AG08396 (cell line): Measurements from ENCODE around the gene EHMT1.
"Not testable (repeated sequence)": the region's sequence is repeated elsewhere in the genome, so short reads cannot be mapped to it uniquely, and the experiment has no call there.

Experiments used
- DNase-seq: peaks from one replicate; pipeline ENCODE4 v3.0.0; 2012; ENCODE audit warnings: low spot score, mixed read lengths

The EHMT1 gene

DNA sequence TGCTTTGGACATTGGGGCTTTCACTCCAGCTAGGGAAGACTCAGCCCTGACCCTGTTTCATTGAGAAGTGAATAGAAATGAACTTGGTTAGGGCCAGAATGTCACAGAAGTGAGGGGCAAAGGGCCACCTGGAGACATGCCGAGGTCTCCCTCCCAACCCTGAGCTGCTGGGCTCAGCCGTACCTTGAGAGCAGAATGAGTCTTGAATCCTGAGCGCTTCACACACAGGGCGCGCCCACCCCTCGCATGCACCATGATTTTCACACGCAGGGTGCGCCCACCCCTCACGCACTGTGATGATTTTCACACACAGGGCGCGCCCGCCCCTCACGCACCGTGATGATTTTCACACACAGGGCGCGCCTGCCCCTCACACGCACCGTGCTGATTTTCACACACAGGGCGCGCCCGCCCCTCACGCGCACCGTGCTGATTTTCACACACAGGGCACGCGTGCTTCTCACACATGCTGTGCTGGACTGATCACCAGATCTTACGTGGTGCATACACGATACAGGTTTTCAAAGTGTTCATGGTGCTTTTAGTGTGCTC lies 99.0 kb downstream of the EHMT1 start:
- no peak for DNase-seq

DNA sequence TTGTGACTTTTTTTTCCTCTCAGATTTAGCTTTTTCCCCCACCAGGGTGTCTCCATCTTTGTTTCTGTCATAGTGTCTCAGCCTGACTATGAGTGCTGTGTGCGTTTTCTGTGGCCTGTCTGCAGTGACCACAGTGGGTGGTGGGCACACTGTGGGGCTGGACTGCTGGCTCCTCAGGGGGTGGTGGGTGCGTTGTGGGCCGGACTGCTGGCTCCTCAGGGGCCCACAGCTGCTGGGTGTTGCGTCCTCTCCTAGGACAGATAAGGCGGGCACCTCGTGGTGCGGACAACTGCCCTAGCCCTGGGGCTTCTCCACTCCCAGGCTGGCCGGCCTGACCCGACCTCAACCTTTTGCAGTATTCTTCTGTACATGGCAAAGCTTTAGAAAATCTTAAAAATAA lies 100.4 kb downstream of the EHMT1 start:
- DNase-seq, result no peak

GRCh38 chr9:137720571-137721110 lies 101.8 kb downstream of the EHMT1 start:
- DNase-seq, result no peak

DNA sequence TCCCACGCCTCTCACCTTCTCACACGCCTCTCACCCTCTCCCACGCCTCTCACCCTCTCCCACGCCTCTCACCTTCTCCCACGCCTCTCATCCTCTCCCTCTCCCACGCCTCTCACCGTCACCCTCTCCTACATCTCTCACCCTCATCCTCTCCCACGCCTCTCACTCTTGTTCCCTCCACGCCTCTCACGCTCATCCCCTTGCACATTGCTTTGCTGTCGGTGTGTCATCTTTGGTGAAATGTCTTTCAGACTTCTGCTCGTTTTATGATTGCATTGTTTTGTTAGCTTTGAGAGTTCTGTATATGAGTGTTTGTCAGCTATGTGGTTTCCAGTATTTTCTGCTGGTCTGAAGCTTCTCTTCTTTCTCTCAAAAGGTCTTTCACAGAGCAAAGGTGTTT lies 102.7 kb downstream of the EHMT1 start:
- DNase-seq, result no peak

DNA sequence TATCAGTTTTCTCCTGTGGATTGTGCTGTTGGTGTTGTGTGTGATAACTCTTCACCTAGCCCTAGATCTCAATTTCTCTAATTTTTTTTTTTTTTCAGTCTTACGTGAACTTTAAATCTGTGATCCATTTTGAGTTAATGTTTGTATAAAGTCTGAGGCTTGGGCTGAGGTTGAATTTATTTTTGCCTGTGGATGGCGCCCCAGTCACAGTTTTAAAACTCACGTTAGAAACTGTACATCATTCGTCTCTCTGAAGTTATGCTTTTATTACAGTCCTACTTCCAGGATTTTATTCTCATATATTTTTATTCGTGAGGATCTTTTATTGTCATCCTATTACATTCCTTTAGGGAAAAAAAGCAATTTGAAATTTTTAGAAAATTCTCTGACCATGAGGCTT lies 103.1 kb downstream of the EHMT1 start:
- no peak for DNase-seq

GRCh38 chr9:137722481-137722880 lies 103.7 kb downstream of the EHMT1 start:
- no peak for DNase-seq

DNA sequence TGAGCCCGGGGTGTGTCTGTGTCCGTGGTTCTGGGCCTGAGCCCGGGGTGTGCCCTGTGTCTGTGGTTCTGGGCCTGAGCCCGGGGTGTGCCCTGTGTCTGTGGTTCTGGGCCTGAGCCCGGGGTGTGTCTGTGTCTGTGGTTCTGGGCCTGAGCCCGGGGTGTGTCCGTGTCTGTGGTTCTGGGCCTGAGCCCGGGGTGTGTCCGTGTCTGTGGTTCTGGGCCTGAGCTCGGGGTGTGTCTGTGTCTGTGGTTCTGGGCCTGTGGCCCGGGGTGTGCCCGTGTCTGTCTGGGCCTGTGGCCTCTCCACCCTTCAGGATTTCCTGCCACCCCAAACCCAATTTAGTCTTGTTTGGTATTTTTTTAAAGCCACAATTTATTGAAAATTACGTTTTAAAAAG lies 104.6 kb downstream of the EHMT1 start:
- not testable (repeated sequence) for DNase-seq

GRCh38 chr9:137723783-137724445 lies 105.1 kb downstream of the EHMT1 start:
- no peak for DNase-seq

DNA sequence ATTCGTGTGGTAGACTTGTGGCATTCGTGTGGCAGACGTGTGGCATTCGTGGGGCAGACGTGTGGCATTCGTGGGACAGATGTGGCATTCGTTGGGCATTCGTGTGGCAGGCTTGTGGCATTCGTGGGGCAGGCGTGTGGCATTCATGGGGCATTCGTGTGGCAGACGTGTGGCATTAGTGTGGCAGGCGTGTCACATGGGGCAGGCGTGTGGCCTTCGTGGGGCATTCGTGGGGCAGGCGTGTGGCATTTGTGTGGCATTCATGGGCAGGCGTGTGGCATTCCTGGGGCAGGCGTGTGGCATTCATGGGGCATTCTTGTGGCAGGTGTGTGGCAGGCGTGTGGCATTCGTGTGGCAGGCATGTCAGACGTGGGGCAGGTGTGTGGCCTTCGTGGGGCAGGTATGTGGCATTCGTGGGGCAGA lies 106.0 kb downstream of the EHMT1 start:
- DNase-seq, result no peak

- no peak for DNase-seq
Measured at GRCh38 chr9:137725598-137725997, 106.8 kb downstream of the EHMT1 start.

DNA sequence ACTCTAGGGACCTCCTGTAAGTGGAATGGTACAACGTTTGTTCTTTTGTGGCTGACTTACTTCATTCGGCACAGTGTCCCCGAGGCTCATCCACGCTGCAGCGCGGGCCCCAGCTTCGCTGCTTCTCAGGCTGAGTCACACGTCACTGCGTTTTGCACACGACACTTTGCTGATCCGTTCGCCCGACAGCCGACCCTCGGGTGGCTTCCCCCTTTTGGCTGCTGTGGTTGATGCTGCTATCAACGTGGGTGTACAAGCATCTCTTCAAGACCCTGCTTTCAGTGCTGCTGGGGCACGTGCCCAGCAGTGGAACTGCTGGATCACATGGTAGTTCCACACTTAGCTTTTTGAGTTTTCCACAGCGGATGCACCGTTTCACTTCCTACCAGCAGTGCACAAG lies 107.5 kb downstream of the EHMT1 start:
- DNase-seq, result not testable (repeated sequence)

- no peak for DNase-seq
Measured at GRCh38 chr9:137726764-137727163, 108.0 kb downstream of the EHMT1 start.

DNA sequence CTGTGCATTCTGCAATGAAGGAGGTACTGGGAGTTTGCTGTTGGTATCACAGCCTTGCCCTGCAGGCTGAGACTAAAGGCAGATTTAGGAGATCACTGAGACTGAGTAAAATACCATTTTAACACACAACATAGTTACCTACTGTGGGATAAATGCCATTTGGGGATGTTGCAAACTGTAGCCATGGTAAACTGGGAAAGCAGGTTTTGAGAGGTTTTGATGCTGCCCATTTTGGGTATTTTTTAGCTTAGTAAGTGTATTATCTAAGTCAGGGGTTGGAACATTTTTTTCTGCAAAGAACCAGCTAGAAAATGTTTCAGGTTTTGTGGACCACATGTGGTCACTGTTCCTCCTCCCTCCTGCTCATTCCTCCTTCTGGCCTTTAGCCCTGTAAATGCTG lies 108.9 kb downstream of the EHMT1 start:
- DNase-seq, result no peak

GRCh38 chr9:137728444-137729311 lies 109.9 kb downstream of the EHMT1 start:
- no peak for DNase-seq

DNA sequence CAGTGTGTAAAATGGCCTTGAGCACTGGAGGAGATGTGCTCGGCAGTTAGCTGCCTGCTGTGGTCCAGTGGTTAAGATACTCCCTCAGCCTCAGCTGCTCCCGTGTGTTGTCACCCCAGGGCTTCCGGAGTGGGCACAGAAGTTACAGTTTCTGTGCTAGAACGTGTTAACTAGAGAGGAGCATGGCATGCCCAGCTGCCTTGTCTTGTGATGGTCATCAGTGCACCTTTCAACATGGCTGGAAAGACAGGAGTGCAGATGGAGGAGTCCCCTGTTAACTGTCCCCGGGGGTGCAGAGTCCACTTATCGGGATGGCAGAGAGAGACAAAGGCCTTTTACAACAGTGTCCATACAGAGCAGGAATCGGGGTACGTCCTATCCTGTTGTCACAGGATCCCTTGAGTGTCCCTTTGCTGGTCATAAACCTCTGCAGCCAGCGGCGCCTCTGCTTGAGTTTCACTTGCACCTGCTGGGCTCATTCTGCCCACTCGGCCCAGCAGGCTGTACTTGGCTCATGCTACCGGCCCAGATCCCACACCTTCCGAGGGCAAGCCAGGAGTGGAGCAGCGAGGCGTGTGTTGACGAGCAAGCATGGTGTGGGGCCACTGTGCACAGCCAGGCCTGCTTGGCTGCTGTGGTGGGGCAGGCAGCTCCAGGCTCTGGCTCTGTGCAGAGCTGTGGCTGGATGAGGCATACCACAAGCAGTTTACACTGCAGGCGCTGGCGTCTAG lies 112.6 kb downstream of the EHMT1 start:
- DNase-seq, result no peak

DNA sequence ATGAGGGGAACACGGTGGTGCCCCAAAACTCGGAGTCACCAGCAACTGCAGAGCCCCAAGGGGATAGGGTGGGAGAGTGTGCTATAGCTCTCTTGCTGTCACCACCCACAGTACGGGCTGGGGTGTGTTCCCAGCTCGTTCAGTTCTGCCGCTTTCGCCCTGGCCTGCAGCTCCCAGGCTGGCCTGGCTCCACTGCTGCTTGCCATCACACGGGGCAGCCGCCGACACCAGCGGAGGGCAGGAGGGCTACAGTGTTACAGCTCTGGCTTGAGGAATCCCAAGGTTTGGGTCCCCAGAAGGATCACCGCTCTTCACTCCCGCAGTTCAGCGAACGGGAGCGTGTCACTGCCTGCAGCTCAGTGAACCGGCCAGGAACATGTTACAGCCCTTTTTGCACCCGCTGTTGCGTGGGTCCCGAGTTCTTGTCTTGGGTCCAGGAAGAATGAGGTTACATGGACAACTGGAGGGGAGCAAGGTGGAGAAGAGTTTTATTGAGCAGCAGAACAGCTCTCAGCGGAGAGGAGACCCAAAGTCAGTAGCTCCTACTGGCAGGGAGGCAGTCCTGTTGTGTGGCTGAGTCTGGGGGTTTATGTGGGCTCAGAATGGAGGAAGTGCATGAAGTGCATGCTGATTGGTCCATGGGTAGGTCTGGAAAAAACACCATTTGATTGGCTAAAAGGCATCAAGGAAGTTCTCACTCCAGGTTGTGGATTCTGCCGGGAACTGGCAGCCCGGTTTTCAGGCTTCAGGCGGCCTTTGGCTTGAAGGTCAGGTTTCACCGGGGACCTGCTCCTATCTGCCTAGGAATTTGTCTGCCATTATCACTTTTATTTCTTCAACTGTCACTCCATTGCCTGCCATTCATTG lies 113.4 kb downstream of the EHMT1 start:
- DNase-seq, result no peak

GRCh38 chr9:137733429-137733828 lies 114.6 kb downstream of the EHMT1 start:
- DNase-seq, result no peak

GRCh38 chr9:137734181-137734580 lies 115.4 kb downstream of the EHMT1 start:
- no peak for DNase-seq

DNA sequence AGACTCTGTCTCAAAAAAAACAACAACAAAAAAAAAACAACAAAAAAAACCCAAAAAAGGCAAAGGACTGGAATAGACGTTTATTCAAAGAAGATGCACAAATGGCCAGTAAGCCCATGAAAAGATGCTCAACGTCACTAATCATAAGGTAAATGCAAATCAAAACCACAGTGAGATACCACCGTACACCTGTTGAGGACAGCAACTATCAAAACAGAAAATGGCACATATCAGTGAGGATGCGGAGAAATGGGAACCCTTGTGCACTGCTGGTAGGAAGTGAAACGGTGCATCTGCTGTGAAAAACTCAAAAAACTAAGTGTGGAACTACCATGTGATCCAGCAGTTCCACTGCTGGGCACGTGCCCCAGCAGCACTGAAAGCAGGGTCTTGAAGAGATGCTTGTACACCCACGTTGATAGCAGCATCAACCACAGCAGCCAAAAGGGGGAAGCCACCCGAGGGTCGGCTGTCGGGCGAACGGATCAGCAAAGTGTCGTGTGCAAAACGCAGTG lies 119.4 kb downstream of the EHMT1 start:
- DNase-seq, result not testable (repeated sequence)

- no peak for DNase-seq
Measured at GRCh38 chr9:137738703-137739102, 119.9 kb downstream of the EHMT1 start.
